ENCODE results near the gene WDR1. TPM values are rescaled to one million over a fixed set of nuclear protein-coding genes. Genes with fewer than 3 reads are reported as not detected.
A peak's percentile ranks its signal among the peaks of the same experiment; 100 is the strongest.

The WDR1 gene
- total RNA-seq, 1 experiment from 2014 or later = 180 TPM

GRCh38 chr4:10066670-10067651, 49.6 kb downstream of the WDR1 start:
- no peak for DNase-seq (ENCODE audit: low read depth)

GRCh38 chr4:10066206-10066605, 50.4 kb downstream of the WDR1 start:
- no peak for DNase-seq (ENCODE audit: low read depth)

GRCh38 chr4:10063544-10064300, 52.9 kb downstream of the WDR1 start:
- peak; percentile 8 for DNase-seq (ENCODE audit: low read depth)

- no peak for DNase-seq (ENCODE audit: low read depth)
Observed at GRCh38 chr4:10061650-10062415, 54.8 kb downstream of the WDR1 start.

- DNase-seq (ENCODE audit: low read depth) = no peak
Observed at GRCh38 chr4:10058371-10058770, 58.2 kb downstream of the WDR1 start.

GRCh38 chr4:10057023-10057395, 59.6 kb downstream of the WDR1 start:
- no peak for DNase-seq (ENCODE audit: low read depth)

GRCh38 chr4:10056334-10057022, 60.1 kb downstream of the WDR1 start:
- no peak for DNase-seq (ENCODE audit: low read depth)

- DNase-seq (ENCODE audit: low read depth) = no peak
Observed at GRCh38 chr4:10055871-10056270, 60.7 kb downstream of the WDR1 start.

- no peak for DNase-seq (ENCODE audit: low read depth)
Observed at GRCh38 chr4:10054571-10055041, 62.0 kb downstream of the WDR1 start.

GRCh38 chr4:10053635-10054453, 62.8 kb downstream of the WDR1 start:
- no peak for DNase-seq (ENCODE audit: low read depth)

- DNase-seq (ENCODE audit: low read depth) = no peak
Observed at GRCh38 chr4:10051517-10052135, 65.0 kb downstream of the WDR1 start.

- no peak for DNase-seq (ENCODE audit: low read depth)
Observed at GRCh38 chr4:10050721-10051120, 65.9 kb downstream of the WDR1 start.

GRCh38 chr4:10050261-10050661, 66.3 kb downstream of the WDR1 start:
- no peak for DNase-seq (ENCODE audit: low read depth)

GRCh38 chr4:10048941-10049697, 67.5 kb downstream of the WDR1 start:
- DNase-seq (ENCODE audit: low read depth) = no peak

- no peak for DNase-seq (ENCODE audit: low read depth)
Observed at GRCh38 chr4:10047967-10048366, 68.6 kb downstream of the WDR1 start.

GRCh38 chr4:10046471-10046870, 70.1 kb downstream of the WDR1 start:
- DNase-seq (ENCODE audit: low read depth) = no peak

GRCh38 chr4:10045481-10045880, 71.1 kb downstream of the WDR1 start:
- peak; percentile 26 for DNase-seq (ENCODE audit: low read depth)

- no peak for DNase-seq (ENCODE audit: low read depth)
Observed at GRCh38 chr4:10041036-10041435, 75.6 kb downstream of the WDR1 start.

All from RPMI7951 (cell line).